ENCODE results near the gene PKD2L1. TPM values are rescaled to one million over a fixed set of nuclear protein-coding genes. Genes with fewer than 3 reads are reported as not detected.

The PKD2L1 gene
- total and polyA plus RNA-seq, 9 of the 15 experiments (the other 6 are each of a cell fraction or from before 2014, with no cell fraction given) = not detected

GRCh38 chr10:100371482-100372027, 41.5 kb upstream of the PKD2L1 start (continued):
- TF ChIP-seq MNT (conservative IDR thresholded peaks at IDR 0.05) = 0 out of 4 replicates have a peak, but pooled peaks of 1 of the 2 experiments have one; percentile 33
- TF ChIP-seq GTF2A2 (tag; IDR thresholded peaks at IDR 0.05) = no peak
- TF ChIP-seq PRPF4 (IDR thresholded peaks at IDR 0.05; ENCODE audit: insufficient read depth, low read depth, low read length, poor library complexity, severe bottlenecking) = no peak
- TF ChIP-seq DPF2 (IDR thresholded peaks at IDR 0.05) = peak; percentile 6; the same call in 1 of the 2 replicates

- ChIA-PET POLR2A (interaction anchor here (1.2 to 2.3 kb wide), 5 partner anchors 9 to 25 kb away, joined by 6 to 21 read pairs (median 8); partner anchors contain the start of gene SCD), CTCF (ENCODE audit: low intra/inter-chr PET ratio) (interaction anchor here (0.5 kb wide), 1 partner anchor 27 kb away, joined by 5 read pairs; no protein-coding TSS in a partner anchor)
- 0% methylated on average over 12 of the region's 12 CpGs for WGBS (ENCODE audit: insufficient coverage, low coverage, missing lambda C conversion rate)
- H2AFZ ChIP-seq (ENCODE audit: low read depth, low read length) = peak overlapping the region; percentile 83
- peak overlapping the region; percentile 90 for H3K27ac ChIP-seq (ENCODE audit: extremely low read depth, low read depth, low read length)
- BruUV-seq (replicated peaks) = no TSS peak
- peak; percentile 75 for ATAC-seq
- no peaks in the 10 kb centered on the region for H3K9me1 ChIP-seq (ENCODE audit: control insufficient read depth, insufficient read depth, low read length)
- intact Hi-C loops (cut with micrococcal nuclease) (no loop called here), in situ Hi-C loops (cut with MboI) (no loop called here)
- no peaks in the 10 kb centered on the region for H4K20me1 ChIP-seq (replicated peaks; ENCODE audit: control insufficient read depth, insufficient read depth, low read length)
- peaks cover 32% of the 10 kb centered on the region for H3K79me2 ChIP-seq (ENCODE audit: control insufficient read depth, insufficient read depth, low read length)
- peaks cover 22 to 25% of the 10 kb centered on the region in 2 experiments for H3K4me1 ChIP-seq (replicated peaks in 1 of 2; ENCODE audit: control insufficient read depth in 2 of 2, insufficient read depth in 2 of 2, low read length in 2 of 2)
- no peaks in the 10 kb centered on the region for H3K36me3 ChIP-seq (ENCODE audit: control insufficient read depth, insufficient read depth, low read length)
- H3K4me3 ChIP-seq = no peak overlapping the region; the same call in 1 of the 2 replicates
- FAIRE-seq = peak; percentile 86
- H3K9me3 ChIP-seq (replicated peaks; ENCODE audit: control insufficient read depth, insufficient read depth, low read depth, low read length) = no peaks in the 10 kb centered on the region
- H3K9ac ChIP-seq (ENCODE audit: insufficient read depth in 1 of 2, low read depth in 2 of 2, low read length in 2 of 2) = peak overlapping the region; percentile 62 to 82
- peak overlapping the region; percentile 80 for H3K4me2 ChIP-seq (ENCODE audit: insufficient read depth, low read length)
- H3K27me3 ChIP-seq (ENCODE audit: control insufficient read depth in 2 of 2, insufficient read depth in 2 of 2, low read length in 2 of 2) = no peaks in the 10 kb centered on the region
- peak; percentile 59 to 89 (median 68) for DNase-seq (ENCODE audit: extremely low read depth in 1 of 4, low spot score in 3 of 4)
- 0 out of 2 replicates have a peak, but pooled peaks have one; percentile 8 for TF ChIP-seq NFE2 (IDR thresholded peaks at IDR 0.05; ENCODE audit: low read depth)
- 0 out of 2 replicates have a peak, but pooled peaks have one; percentile 10 for TF ChIP-seq PHB2 (IDR thresholded peaks at IDR 0.05; ENCODE audit: low read depth)
- TF ChIP-seq ARNT (IDR thresholded peaks at IDR 0.05) = 0 out of 4 replicates have a peak, but pooled peaks of 1 of the 2 experiments have one; percentile 47
- TF ChIP-seq RBFOX2 (IDR thresholded peaks at IDR 0.05; ENCODE audit: low read depth, low read length) = peak; percentile 77
- TF ChIP-seq LEF1 (IDR thresholded peaks at IDR 0.05) = peak; percentile 87
- TF ChIP-seq RNF2 (IDR thresholded peaks at IDR 0.05) = peak; percentile 75
- TF ChIP-seq NFIX (CRISPR knock-in tag; IDR thresholded peaks at IDR 0.05; ENCODE audit: low read depth) = no peak
- TF ChIP-seq ZNF699 (CRISPR knock-in tag; IDR thresholded peaks at IDR 0.05; ENCODE audit: insufficient replicate concordance) = no peak
- TF ChIP-seq NFRKB (IDR thresholded peaks at IDR 0.05; ENCODE audit: low read depth) = peak; percentile 79
- TF ChIP-seq TBL1XR1 (IDR thresholded peaks at IDR 0.05; ENCODE audit: low read length in 2 of 2) = 0 out of 4 replicates have a peak, but pooled peaks of 1 of the 2 experiments have one; percentile 64
- TF ChIP-seq HIVEP1 (CRISPR knock-in tag; IDR thresholded peaks at IDR 0.05) = 0 out of 2 replicates have a peak, but pooled peaks have one; percentile 7
- peak; percentile 7; the same call in 1 of the 2 replicates for TF ChIP-seq CXXC5 (CRISPR knock-in tag; IDR thresholded peaks at IDR 0.05)
- TF ChIP-seq L3MBTL2 (IDR thresholded peaks at IDR 0.05) = peak; percentile 62
- 0 out of 2 replicates have a peak, but pooled peaks have one; percentile 68 for TF ChIP-seq MTA3 (IDR thresholded peaks at IDR 0.05; ENCODE audit: borderline replicate concordance)
- TF ChIP-seq SMARCA4 (IDR thresholded peaks at IDR 0.05) = peak; percentile 48
- TF ChIP-seq ZNF253 (CRISPR knock-in tag; conservative IDR thresholded peaks at IDR 0.05) = no peak
- peak; percentile 64 for TF ChIP-seq CTBP1 (IDR thresholded peaks at IDR 0.05; ENCODE audit: borderline replicate concordance)
These were observed 40.9 kb upstream of the PKD2L1 start for GRCh38 chr10:100370714-100371481.
